Esophagus squamous epithelium (tissue), 5 donors: ENCODE data around the gene SPP2. TPM values are rescaled to one million over a fixed set of nuclear protein-coding genes. Genes with fewer than 3 reads are reported as not detected.

ENCODE experiments used
- DNase-seq: peaks from one replicate; lab custom pipeline; 2025; lab: John Stamatoyannopoulos, UW
- H3K27ac ChIP-seq, 4 donors: fragments of 200-600 bp; sonication (generic); one replicate each; pipeline ENCODE4 v1.5.1; 2016 to 2019; ENCODE audit warnings: mild to moderate bottlenecking in 1 of 4
- H3K27me3 ChIP-seq, 4 donors: fragments of 200-600 bp; sonication (generic); 1 replicate in 3 of 4; 2 replicates in 1 of 4; pipeline versions ENCODE4 v1.5.1 to v1.6.0; 2017 to 2021; ENCODE audit warnings: antibody characterized with exemption in 1 of 4
- H3K36me3 ChIP-seq, 3 donors: fragments of 200-600 bp; sonication (generic); one replicate each; pipeline ENCODE4 v1.5.1; 2016 to 2019
- H3K4me1 ChIP-seq, 3 donors: fragments of 200-600 bp; sonication (generic); one replicate each; pipeline ENCODE4 v1.5.1; 2017 to 2019
- H3K4me3 ChIP-seq, 4 donors: fragments of 200-600 bp; sonication (generic); 1 replicate in 3 of 4; 2 replicates in 1 of 4; pipeline ENCODE4 v1.5.1; 2016 to 2019; ENCODE audit warnings: mild to moderate bottlenecking in 2 of 4, moderate library complexity in 1 of 4
- H3K9me3 ChIP-seq, 3 donors: fragments of 200-600 bp; sonication (generic); one replicate each; pipeline ENCODE4 v1.5.1; 2016 to 2019
- CTCF ChIP-seq, 6 experiments: fragments of 450-650 bp in 4 of 6; fragments of 200-600 bp in 2 of 6; sonication (generic) in 2 of 6; IDR thresholded peaks; one replicate each; pipeline ENCODE4 v1.5.1; 2016 to 2019; ENCODE audit warnings: antibody characterized with exemption in 6 of 6, mild to moderate bottlenecking in 4 of 6, moderate library complexity in 4 of 6
- POLR2A ChIP-seq, 4 donors: fragments of 450-650 bp; IDR thresholded peaks; one replicate each; pipeline ENCODE4 v1.6.1; 2017; ENCODE audit warnings: antibody characterized with exemption in 4 of 4, mild to moderate bottlenecking in 4 of 4, moderate library complexity in 3 of 4
- WGBS, 2 donors: methylation state at CpG; one replicate each; pipeline ENCODE4 v1.1.5; 2018; 5-methylcytosine and 5-hydroxymethylcytosine counted together
- intact Hi-C: fragments of 100-400 bp; cut with DNase I; formaldehyde crosslinking; loops from one replicate; pipeline ENCODE4 v1.15.0; 2022
- total RNA-seq, 4 donors: library from RNA; depleted of rRNA; stranded (reverse); fragments of >200 nt; gene quantifications; one replicate each; pipeline ENCODE4 v1.1.0, GENCODE V29; 2016
- donor health status: DM: yes; HTN: yes; CAD: no.

Gene SPP2
- total RNA-seq, 4 donors from 2014 or later: not detected

DNA sequence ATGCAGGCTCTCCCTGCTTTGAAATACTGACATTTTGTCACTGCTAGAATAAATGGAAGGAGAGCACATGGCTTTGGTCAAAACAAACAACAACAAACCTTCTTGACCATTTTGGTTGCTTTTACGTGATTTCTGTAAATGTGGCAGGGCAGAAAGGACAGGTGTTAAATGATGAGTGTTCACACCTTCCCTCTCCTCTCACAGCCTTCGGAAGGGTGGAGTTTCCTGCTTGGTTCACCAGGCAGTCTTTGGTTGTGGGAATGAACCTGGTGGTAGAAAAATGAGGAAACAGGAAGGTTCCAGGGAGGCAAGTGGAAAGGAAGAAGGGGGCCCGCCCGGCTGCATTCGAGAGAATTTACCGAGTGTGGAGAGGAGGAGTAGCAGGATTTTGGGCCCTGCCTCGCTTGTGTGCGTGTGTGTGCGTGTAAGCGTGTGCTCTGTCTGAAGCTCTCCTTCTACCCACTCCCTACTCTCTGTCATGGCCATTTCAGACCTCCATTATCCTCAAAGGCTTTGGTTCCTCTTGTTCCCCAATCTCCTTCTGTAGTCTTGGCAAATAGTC, 23.7 kb upstream of the SPP2 start:
- H3K36me3 ChIP-seq: no peaks in the 10 kb centered on the region
- peaks cover 0 to 28% (median 0%) of the 10 kb centered on the region in 4 donors for H3K27me3 ChIP-seq
- intact Hi-C loops: no loop called here
- peaks cover 0 to 23% (median 4%) of the 10 kb centered on the region in 3 donors for H3K4me1 ChIP-seq
- H3K9me3 ChIP-seq: peaks cover 0 to 6% (median 0%) of the 10 kb centered on the region in 3 donors
- no peak for DNase-seq
- H3K4me3 ChIP-seq: no peak overlapping the region
- 80 to 82% methylated on average over 10 of the region's 10 CpGs for WGBS, 2 donors
- no peak overlapping the region for H3K27ac ChIP-seq
- TF ChIP-seq CTCF (IDR thresholded peaks at IDR 0.05): no peak
- no peak for TF ChIP-seq POLR2A (IDR thresholded peaks at IDR 0.05)

DNA sequence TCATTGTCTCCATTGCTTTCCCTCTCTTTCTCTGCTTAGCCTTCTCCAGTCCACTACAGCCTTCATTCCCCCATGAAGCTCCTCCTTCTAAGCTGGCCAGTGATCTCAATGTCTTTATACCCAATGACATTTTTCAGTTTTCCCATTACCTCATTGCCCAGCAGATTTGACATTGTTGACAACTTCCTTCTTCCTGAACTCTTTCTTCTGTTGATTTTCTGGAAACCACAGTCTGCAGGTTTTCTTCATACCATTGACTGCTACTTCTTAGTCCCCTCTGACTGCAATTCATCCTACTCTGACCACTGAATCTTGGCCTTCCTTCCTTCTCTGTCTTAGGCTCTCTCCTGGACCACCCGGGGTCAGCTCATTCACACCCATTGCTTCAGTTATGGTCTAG, 22.9 kb upstream of the SPP2 start:
- Histone ChIP-seq H3K4me1 (peaks cover 0 to 23% (median 4%) of the 10 kb centered on the region in 3 donors), H3K9me3 (peaks cover 0 to 6% (median 0%) of the 10 kb centered on the region in 3 donors), H3K4me3 (no peak overlapping the region), H3K27ac (no peak overlapping the region), H3K27me3 (peaks cover 0 to 28% (median 0%) of the 10 kb centered on the region in 4 donors), H3K36me3 (no peaks in the 10 kb centered on the region)
- intact Hi-C loops: no loop called here
- TF ChIP-seq POLR2A (IDR thresholded peaks at IDR 0.05) (no peak), CTCF (IDR thresholded peaks at IDR 0.05) (no peak)
- WGBS, 2 donors: 87 to 91% methylated on average over 1 of the region's 1 CpG
- no peak for DNase-seq

- Histone ChIP-seq H3K9me3 (peaks cover 0 to 11% (median 0%) of the 10 kb centered on the region in 3 donors), H3K27me3 (peaks cover 0 to 31% (median 0%) of the 10 kb centered on the region in 4 donors), H3K4me3 (no peak overlapping the region), H3K27ac (no peak overlapping the region), H3K4me1 (peaks cover 0 to 23% (median 4%) of the 10 kb centered on the region in 3 donors), H3K36me3 (no peaks in the 10 kb centered on the region)
- no peak for TF ChIP-seq POLR2A (IDR thresholded peaks at IDR 0.05)
- no peak for TF ChIP-seq CTCF (IDR thresholded peaks at IDR 0.05)
- 66 to 68% methylated on average over 4 of the region's 4 CpGs for WGBS, 2 donors
- DNase-seq: no peak
- intact Hi-C loops: no loop called here
Observed at GRCh38 chr2:234029150-234029733, 21.3 kb upstream of the SPP2 start.

- DNase-seq: no peak
- intact Hi-C loops: no loop called here
- Histone ChIP-seq H3K36me3 (no peaks in the 10 kb centered on the region), H3K9me3 (peaks cover 0 to 12% (median 0%) of the 10 kb centered on the region in 3 donors), H3K27ac (no peak overlapping the region), H3K4me3 (no peak overlapping the region), H3K27me3 (peaks cover 0 to 39% (median 0%) of the 10 kb centered on the region in 4 donors), H3K4me1 (peaks cover 0 to 6% (median 0%) of the 10 kb centered on the region in 3 donors)
- TF ChIP-seq POLR2A (IDR thresholded peaks at IDR 0.05) (no peak), CTCF (IDR thresholded peaks at IDR 0.05) (no peak)
- 23 to 50% methylated on average over 1 to 2 of the region's 2 CpGs for WGBS, 2 donors
Observed at GRCh38 chr2:234031207-234031606, 19.3 kb upstream of the SPP2 start.

DNA sequence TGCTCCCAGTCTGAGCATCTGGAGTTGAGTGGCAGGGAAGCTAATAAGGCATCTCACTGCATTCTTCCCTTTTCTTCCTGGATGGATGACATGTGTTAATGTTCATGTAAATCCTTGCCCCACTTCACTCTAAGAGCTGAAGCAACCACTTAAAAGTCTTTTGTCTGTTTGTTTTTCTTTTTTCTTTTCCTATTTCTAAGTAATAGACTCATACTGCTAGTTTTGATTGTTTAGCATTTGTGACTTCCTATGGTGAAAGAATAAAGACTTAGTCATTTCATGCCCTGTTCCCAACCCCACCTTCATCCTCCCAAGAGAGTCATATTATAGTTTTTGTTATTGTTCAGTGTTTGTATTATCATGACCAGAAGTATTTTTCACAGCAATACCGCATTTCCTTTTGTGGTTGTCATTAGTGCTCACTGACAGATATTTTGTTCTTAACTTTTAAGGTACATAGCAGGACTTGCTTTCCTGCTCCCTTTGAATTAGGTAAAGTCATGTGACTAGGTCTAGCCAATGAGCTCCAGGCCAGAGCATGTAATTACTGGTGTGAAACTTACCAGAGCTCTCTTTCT, 18.1 kb upstream of the SPP2 start:
- intact Hi-C loops: no loop called here
- Histone ChIP-seq H3K36me3 (no peaks in the 10 kb centered on the region), H3K27me3 (peaks cover 0 to 35% (median 0%) of the 10 kb centered on the region in 4 donors), H3K4me1 (no peaks in the 10 kb centered on the region), H3K4me3 (no peak overlapping the region), H3K27ac (peak overlapping the region in 2 of 4 donors; percentile 23 to 62), H3K9me3 (peaks cover 0 to 16% (median 0%) of the 10 kb centered on the region in 3 donors)
- WGBS, 2 donors: 53 to 80% methylated on average over 1 of the region's 1 CpG
- TF ChIP-seq POLR2A (IDR thresholded peaks at IDR 0.05): no peak
- TF ChIP-seq CTCF (IDR thresholded peaks at IDR 0.05): no peak
- no peak for DNase-seq
